Loucy (cell line): Measurements from ENCODE around the gene EGFL7.

Source experiments
- H2AFZ ChIP-seq: fragments of 200-600 bp; sonication (generic); 2 replicates; pipeline ENCODE4 v1.6.0; 2016; ENCODE audit warnings: antibody characterized with exemption, mild to moderate bottlenecking, low read length, moderate library complexity
- H3F3A ChIP-seq: fragments of 200-600 bp; 2 replicates; pipeline ENCODE4 v1.6.0; 2016; ENCODE audit warnings: antibody characterized with exemption, low read depth, mild to moderate bottlenecking
- H3K27me3 ChIP-seq: fragments of 200-600 bp; sonication (generic); 2 replicates; pipeline ENCODE4 v1.6.1; 2014; ENCODE audit warnings: low read length, mild to moderate bottlenecking; ENCODE audit not compliant: insufficient read depth, poor library complexity, severe bottlenecking
- H3K36me3 ChIP-seq: fragments of 200-600 bp; sonication (generic); 2 replicates; pipeline ENCODE4 v1.6.1; 2016; ENCODE audit warnings: low read length; ENCODE audit not compliant: insufficient read depth
- H3K4me1 ChIP-seq: fragments of 200-600 bp; sonication (generic); 2 replicates; pipeline ENCODE4 v1.5.1; 2014; ENCODE audit warnings: low read length, mild to moderate bottlenecking; ENCODE audit not compliant: insufficient read depth, poor library complexity, severe bottlenecking
- H3K4me2 ChIP-seq: fragments of 200-600 bp; sonication (generic); 2 replicates; pipeline ENCODE4 v1.6.0; 2014; ENCODE audit warnings: antibody characterized with exemption, low read length, low read depth, mild to moderate bottlenecking; ENCODE audit not compliant: poor library complexity, severe bottlenecking
- H3K4me3 ChIP-seq: fragments of 200-600 bp; sonication (generic); 2 replicates; pipeline ENCODE4 v1.5.1; 2014; ENCODE audit warnings: low read length, mild to moderate bottlenecking, mixed read lengths; ENCODE audit not compliant: poor library complexity, severe bottlenecking
- H3K79me2 ChIP-seq: fragments of 200-600 bp; sonication (generic); 2 replicates; pipeline ENCODE4 v1.6.1; 2014; ENCODE audit warnings: low read length; ENCODE audit not compliant: insufficient read depth
- H3K9ac ChIP-seq: fragments of 200-600 bp; sonication (generic); 2 replicates; pipeline ENCODE4 v1.6.0; 2014; ENCODE audit warnings: mild to moderate bottlenecking, low read depth, low read length, moderate library complexity; ENCODE audit not compliant: poor library complexity, severe bottlenecking
- H3K9me2 ChIP-seq: fragments of 200-600 bp; sonication (generic); replicated peaks from 2 replicates; pipeline ENCODE4 v1.6.1; 2016; ENCODE audit warnings: low read depth, low read length, mixed read lengths
- H3K9me3 ChIP-seq: fragments of 200-600 bp; sonication (generic); 2 replicates; pipeline ENCODE4 v1.6.1; 2014; ENCODE audit warnings: mild to moderate bottlenecking, antibody characterized with exemption, low read length, low read depth; ENCODE audit not compliant: insufficient read depth
- H4K20me1 ChIP-seq: fragments of 200-600 bp; sonication (generic); 2 replicates; pipeline ENCODE4 v1.6.0; 2014; ENCODE audit warnings: antibody characterized with exemption, low read length, mild to moderate bottlenecking; ENCODE audit not compliant: insufficient read depth, poor library complexity, severe bottlenecking
- EZH2phosphoT487 ChIP-seq: fragments of 200-600 bp; IDR thresholded peaks from 2 replicates; pipeline ENCODE4 v1.6.1; 2018; ENCODE audit warnings: antibody characterized with exemption, mild to moderate bottlenecking, moderate library complexity, borderline replicate concordance
- TF ChIP-seq, protein P1 (sequence below): fragments of 200-600 bp; sonication (generic); conservative IDR thresholded peaks from 2 replicates; pipeline ENCODE4 v1.5.1; 2014; ENCODE audit warnings: mild to moderate bottlenecking, antibody characterized with exemption, low read length

EGFL7 gene

DNA sequence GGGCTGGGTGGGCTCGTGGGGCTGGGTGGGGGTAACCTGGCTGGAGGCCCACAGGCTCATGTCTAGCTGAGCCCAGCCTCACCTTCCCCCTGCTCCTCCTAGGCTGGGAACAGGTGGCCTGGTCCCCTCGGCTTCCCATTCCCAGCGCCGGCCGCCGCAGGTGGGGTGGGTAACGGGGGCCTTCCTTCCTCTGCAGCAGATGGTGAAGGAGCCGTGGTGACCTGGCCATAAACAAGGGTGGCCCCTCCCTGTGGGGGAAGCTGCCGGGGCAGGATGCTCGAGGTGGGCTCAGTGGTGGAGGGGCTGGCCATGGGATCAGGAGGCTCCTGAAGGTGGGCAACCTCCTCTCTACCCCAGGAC, 41.0 kb upstream of the EGFL7 start:
- no peak overlapping the region for H2AFZ ChIP-seq
- H3K4me2 ChIP-seq: no peak overlapping the region
- no peaks in the 10 kb centered on the region for H4K20me1 ChIP-seq
- H3K9me2 ChIP-seq: no peaks in the 10 kb centered on the region
- TF ChIP-seq, protein P1, sequence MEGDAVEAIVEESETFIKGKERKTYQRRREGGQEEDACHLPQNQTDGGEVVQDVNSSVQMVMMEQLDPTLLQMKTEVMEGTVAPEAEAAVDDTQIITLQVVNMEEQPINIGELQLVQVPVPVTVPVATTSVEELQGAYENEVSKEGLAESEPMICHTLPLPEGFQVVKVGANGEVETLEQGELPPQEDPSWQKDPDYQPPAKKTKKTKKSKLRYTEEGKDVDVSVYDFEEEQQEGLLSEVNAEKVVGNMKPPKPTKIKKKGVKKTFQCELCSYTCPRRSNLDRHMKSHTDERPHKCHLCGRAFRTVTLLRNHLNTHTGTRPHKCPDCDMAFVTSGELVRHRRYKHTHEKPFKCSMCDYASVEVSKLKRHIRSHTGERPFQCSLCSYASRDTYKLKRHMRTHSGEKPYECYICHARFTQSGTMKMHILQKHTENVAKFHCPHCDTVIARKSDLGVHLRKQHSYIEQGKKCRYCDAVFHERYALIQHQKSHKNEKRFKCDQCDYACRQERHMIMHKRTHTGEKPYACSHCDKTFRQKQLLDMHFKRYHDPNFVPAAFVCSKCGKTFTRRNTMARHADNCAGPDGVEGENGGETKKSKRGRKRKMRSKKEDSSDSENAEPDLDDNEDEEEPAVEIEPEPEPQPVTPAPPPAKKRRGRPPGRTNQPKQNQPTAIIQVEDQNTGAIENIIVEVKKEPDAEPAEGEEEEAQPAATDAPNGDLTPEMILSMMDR: no peak
- TF ChIP-seq EZH2phosphoT487: no peak
- H3K9me3 ChIP-seq: no peaks in the 10 kb centered on the region
- H3K4me3 ChIP-seq: no peak overlapping the region
- H3F3A ChIP-seq: no peaks in the 10 kb centered on the region
- H3K4me1 ChIP-seq: no peaks in the 10 kb centered on the region
- H3K27me3 ChIP-seq: no peaks in the 10 kb centered on the region
- H3K36me3 ChIP-seq: no peaks in the 10 kb centered on the region
- H3K79me2 ChIP-seq: no peaks in the 10 kb centered on the region
- H3K9ac ChIP-seq: no peak overlapping the region

DNA sequence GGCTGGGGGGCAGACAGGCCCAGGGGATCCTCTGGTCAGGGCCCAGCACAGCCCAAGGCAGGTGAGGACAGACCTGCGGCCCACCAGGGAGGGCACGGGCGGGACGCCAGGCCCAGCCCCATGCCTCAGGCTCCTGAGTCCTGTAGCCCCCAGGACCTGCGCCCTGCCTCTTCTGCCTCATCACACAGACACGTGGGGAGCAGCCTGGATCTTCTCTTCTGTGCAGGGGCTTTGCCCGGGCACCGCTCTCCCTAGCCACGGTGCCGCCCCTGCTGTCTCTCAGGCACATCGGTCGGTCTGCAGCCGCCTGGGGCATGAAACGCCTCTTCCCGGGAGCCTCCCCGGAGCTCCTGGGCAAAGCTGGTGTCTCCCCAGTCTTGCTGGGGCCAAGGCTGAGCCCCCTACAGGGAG, 40.2 kb upstream of the EGFL7 start:
- Histone ChIP-seq H3K36me3 (no peaks in the 10 kb centered on the region), H3K79me2 (no peaks in the 10 kb centered on the region), H4K20me1 (no peaks in the 10 kb centered on the region), H3K4me3 (no peak overlapping the region), H3K9me2 (no peaks in the 10 kb centered on the region), H3K9ac (no peak overlapping the region), H3K4me2 (no peak overlapping the region), H3F3A (no peaks in the 10 kb centered on the region), H3K27me3 (no peaks in the 10 kb centered on the region), H2AFZ (no peak overlapping the region), H3K9me3 (no peaks in the 10 kb centered on the region), H3K4me1 (no peaks in the 10 kb centered on the region)
- TF ChIP-seq, protein P1: no peak
- TF ChIP-seq EZH2phosphoT487: no peak

DNA sequence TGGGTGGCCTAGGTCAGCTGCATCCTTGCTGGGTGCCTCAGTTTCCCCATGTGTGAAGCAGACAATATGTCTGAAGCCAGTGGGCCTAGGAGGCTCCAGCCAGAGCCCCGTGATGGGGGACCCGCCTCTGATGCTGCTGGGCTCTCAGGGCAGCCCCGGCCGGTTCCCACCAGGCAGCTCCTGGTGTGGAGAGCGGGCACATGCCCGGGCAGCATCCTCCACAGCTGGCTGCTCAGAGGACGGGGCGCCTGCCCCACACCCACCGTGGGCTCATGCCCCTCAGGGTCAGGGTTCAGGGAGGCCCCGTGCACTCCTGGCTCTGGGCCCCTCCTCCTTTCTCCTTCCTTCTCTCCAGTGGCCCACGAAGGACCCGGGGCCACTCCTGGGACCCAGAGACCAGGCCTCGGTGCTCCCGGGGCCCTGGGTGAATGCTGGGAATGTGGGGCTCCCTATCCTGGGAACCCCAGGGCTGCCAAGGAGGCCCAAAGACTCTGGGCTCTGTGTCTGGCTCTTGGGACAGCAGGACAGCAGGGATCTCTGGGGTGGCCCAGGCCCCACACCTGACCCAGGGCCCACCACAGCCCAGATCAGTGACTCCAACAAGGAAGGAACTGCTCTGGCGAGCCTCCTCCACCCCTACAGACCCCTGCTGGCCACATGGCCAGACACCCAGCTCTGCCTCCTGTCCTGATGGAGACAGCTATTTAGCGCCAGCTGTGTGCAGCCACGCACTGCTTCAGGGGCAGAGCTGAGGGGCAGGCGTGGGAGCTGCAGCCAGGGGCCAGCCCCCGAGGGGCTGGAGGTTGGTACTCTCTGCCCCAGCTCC, 39.5 kb upstream of the EGFL7 start:
- no peak for TF ChIP-seq EZH2phosphoT487
- TF ChIP-seq, protein P1: no peak
- H3F3A ChIP-seq: no peaks in the 10 kb centered on the region
- no peaks in the 10 kb centered on the region for H3K36me3 ChIP-seq
- H3K9me2 ChIP-seq: no peaks in the 10 kb centered on the region
- H3K4me3 ChIP-seq: no peak overlapping the region
- no peaks in the 10 kb centered on the region for H3K79me2 ChIP-seq
- H2AFZ ChIP-seq: no peak overlapping the region
- no peaks in the 10 kb centered on the region for H3K9me3 ChIP-seq
- H3K4me2 ChIP-seq: no peak overlapping the region
- no peaks in the 10 kb centered on the region for H4K20me1 ChIP-seq
- H3K9ac ChIP-seq: no peak overlapping the region
- H3K27me3 ChIP-seq: no peaks in the 10 kb centered on the region
- H3K4me1 ChIP-seq: no peaks in the 10 kb centered on the region
